Heart right ventricle (tissue), 16 donors: ENCODE measurements around the gene GTF2IRD1. TPM values are rescaled to one million over a fixed set of nuclear protein-coding genes. Genes with fewer than 3 reads are reported as not detected.
"Not testable (repeated sequence)": the region's sequence is repeated elsewhere in the genome, so short reads cannot be mapped to it uniquely, and the experiment has no call there.

Experiments
- ATAC-seq, 8 donors: fragments of 200-7000 bp; cut with Tn5 transposase; one replicate each; pipeline ENCODE4 v1.9.1; 2020; ENCODE audit warnings: mild to moderate bottlenecking in 8 of 8, moderate library complexity in 8 of 8, moderate number of reproducible peaks in 1 of 8
- DNase-seq, 2 donors: peaks; one replicate each; pipeline ENCODE4 v3.0.0-alpha.2; 2020
- H3K27ac ChIP-seq, 10 donors: fragments of 200-600 bp; sonication (generic) in 2 of 10; one replicate each; pipeline versions ENCODE4 v1.5.0 to v1.8.0; 2020 to 2022; ENCODE audit warnings: mild to moderate bottlenecking in 3 of 10
- H3K27me3 ChIP-seq, 7 donors: fragments of 200-600 bp; one replicate each; pipeline ENCODE4 v1.8.0; 2021 to 2022; ENCODE audit warnings: mild to moderate bottlenecking in 2 of 7
- H3K36me3 ChIP-seq, 9 donors: fragments of 200-600 bp; sonication (generic) in 1 of 9; one replicate each; pipeline versions ENCODE4 v1.5.0 to v1.8.0; 2020 to 2022; ENCODE audit warnings: mild to moderate bottlenecking in 2 of 9
- H3K4me1 ChIP-seq, 9 donors: fragments of 200-600 bp; sonication (generic) in 1 of 9; one replicate each; pipeline versions ENCODE4 v1.5.0 to v1.8.0; 2020 to 2022; ENCODE audit warnings: mild to moderate bottlenecking in 4 of 9
- H3K4me3 ChIP-seq, 10 donors: fragments of 200-600 bp; sonication (generic) in 2 of 10; one replicate each; pipeline versions ENCODE4 v1.5.0 to v1.8.0; 2020 to 2022; ENCODE audit warnings: mild to moderate bottlenecking in 7 of 10, moderate library complexity in 2 of 10
- H3K9me3 ChIP-seq, 11 donors: fragments of 200-600 bp in 10 of 11; sonication (generic) in 2 of 11; one replicate each; pipeline versions ENCODE4 v1.5.0 to v1.8.0; 2013 to 2022; ENCODE audit warnings: mild to moderate bottlenecking in 2 of 11, control low read depth in 1 of 11, moderate library complexity in 1 of 11
- WGBS, 2 donors: extraction: QIAGEN DNeasy Blood & Tissue Kit; methylation state at CpG; one replicate each; pipeline ENCODE4 v1.1.7; 2013; ENCODE audit warnings: inconsistent platforms in 1 of 2; 5-methylcytosine and 5-hydroxymethylcytosine counted together
- intact Hi-C, 10 donors: fragments of 100-400 bp; cut with DNase I; formaldehyde crosslinking; loops; one replicate each; pipeline versions ENCODE4 v1.11.1 to v1.14.2; 2022
- polyA plus RNA-seq, 2 donors: library from polyadenylated mRNA; stranded (reverse); fragments of 200-250 nt; gene quantifications; one replicate each; pipeline ENCODE4 v1.2.3, GENCODE V29; 2013
- total RNA-seq, 10 donors: library from RNA; stranded (reverse); fragmentation: NEBNext Ultra II Directional in 3 of 10; extraction: Animal tissue kit (Norgen Biotek cat#: 25700) in 3 of 10; gene quantifications; one replicate each; pipeline versions ENCODE4 v1.2.1 to v1.2.4, GENCODE V29; 2021 to 2023
- donor health status: Arrhythmogenic right ventricular cardiomyopathy.
- donor health status: ischemic (EF 13 %, LVEDD 7.1; RV severe dilation, severe dysfunction).
- donor health status: healthy with polysubstance abuse.
- donor health status: DM: no; HTN: yes; CAD: no.
- donor health status: DM: no; HTN: no; CAD: no.
- donor health status: ischemic (EF 25% LVEDD 6.9; RV normal size, moderate dysfunction).
- donor health status: ischemic (EF 25% LVEDD 5.7; RV mildly dilated, moderate dysfunction).
- donor health status: healthy.
- donor health status: DM: yes; HTN: yes; CAD: no.
- donor health status: Ischemic cardiomyopathy.
- donor health status: ischemic (EF 35%, LVEDD 5.7; RV mildly dilated, moderate dysfunction).
- donor health status: nonischemic (EF 11% LVEDD 7.7; RV severe dilation, severe dysfunction).
- donor health status: DM: yes; HTN: yes; CAD: no.
- donor health status: PGD.
- donor health status: ischemic (EF 29% LVEDD 5.4; RV normal size, mild dysfunction).
- donor health status: nonischemic (EF 23%, LVEDD 6.1; RV moderate dilation, normal function).

GTF2IRD1 gene
- total and polyA plus RNA-seq, 12 donors = 11.7 to 36.6 (median 18.0) TPM

DNA sequence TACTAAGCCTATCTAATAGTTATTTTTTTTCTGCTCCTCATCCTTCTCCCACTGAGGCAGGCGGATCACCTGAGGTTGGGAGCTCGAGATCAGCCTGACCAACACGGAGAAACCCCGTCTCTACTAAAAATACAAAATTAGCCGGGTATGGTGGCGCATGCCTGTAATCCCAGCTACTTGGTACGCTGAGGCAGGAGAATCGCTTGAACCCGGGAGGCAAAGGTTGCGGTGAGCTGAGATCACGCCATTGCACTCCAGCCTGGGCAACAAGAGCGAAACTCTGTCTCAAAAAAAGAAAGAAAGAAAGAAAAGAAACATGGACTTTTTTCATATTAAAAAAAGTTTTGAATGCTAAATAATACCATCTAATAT lies 197.4 kb downstream of the GTF2IRD1 start:
- not testable (repeated sequence) for H3K36me3 ChIP-seq, ATAC-seq, DNase-seq, H3K27ac ChIP-seq, H3K9me3 ChIP-seq, H3K27me3 ChIP-seq, H3K4me3 ChIP-seq
- H3K4me1 ChIP-seq = peaks cover 0 to 27% (median 19%) of the 10 kb centered on the region in 9 donors
- intact Hi-C loops = loop anchor here in 3 of 10 donors (10.0 kb wide), 1 partner anchor 196 kb away; the partner anchor contains the start of gene GTF2IRD1 (in 3 of the 3)
- 88 to 97% methylated on average over 12 of the region's 12 CpGs for WGBS, 2 donors

Other genes starting within 250 kb of the GTF2IRD1 start
- 1 to 10 TPM in 9 of 10 donors, under 1 TPM in 1; 0.93 to 9.3 (median 1.6) TPM for gene LAT2, start 243.9 kb upstream of the GTF2IRD1 start, total RNA-seq
- gene LAT2, start 243.9 kb upstream of the GTF2IRD1 start, polyA plus RNA-seq = 1 to 10 TPM; 2.9 to 3.3 TPM
- 10 to 100 TPM in 8 of 10 donors, 1 to 10 TPM in 2; 7.0 to 13.1 (median 10.7) TPM for gene RFC2, start 199.5 kb upstream of the GTF2IRD1 start, total RNA-seq
- gene RFC2, start 199.5 kb upstream of the GTF2IRD1 start, polyA plus RNA-seq = 10 to 100 TPM in 1 of 2 donors, 1 to 10 TPM in 1; 8.0 to 18.5 TPM
- gene CLIP2, start 164.5 kb upstream of the GTF2IRD1 start, total RNA-seq = 10 to 100 TPM in 1 of 10 donors, 1 to 10 TPM in 9; 5.1 to 11.3 (median 7.0) TPM
- gene CLIP2, start 164.5 kb upstream of the GTF2IRD1 start, polyA plus RNA-seq = 1 to 10 TPM; 4.5 to 6.1 TPM
- 100 to 1,000 TPM; 100 to 152 (median 119) TPM for gene GTF2I, start 203.8 kb downstream of the GTF2IRD1 start, total RNA-seq
- 10 to 100 TPM; 18.9 to 31.4 TPM for gene GTF2I, start 203.8 kb downstream of the GTF2IRD1 start, polyA plus RNA-seq